ENCODE data around the gene FAH.

Gene FAH

DNA sequence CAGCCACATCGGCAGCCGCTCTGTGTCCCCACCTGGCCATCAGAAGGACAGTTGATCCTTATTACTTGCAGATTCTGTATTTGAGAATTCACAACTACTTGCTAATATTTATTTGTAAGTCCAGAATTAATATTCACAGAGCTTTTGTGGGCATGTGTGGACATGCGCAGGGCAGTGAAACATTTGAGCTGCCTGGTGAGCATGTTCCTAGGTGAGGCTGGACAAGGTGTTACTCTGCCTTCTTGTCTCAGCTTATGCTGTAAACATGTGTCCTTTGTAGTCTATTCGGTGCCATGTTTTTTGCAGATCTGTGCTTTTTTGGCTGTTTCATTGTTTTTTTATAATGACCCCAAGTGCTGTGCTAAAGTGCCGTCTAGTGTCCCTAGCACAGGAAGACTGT is 15.6 kb downstream of the FAH start:
- no peak overlapping the region for H3K4me3 ChIP-seq (ENCODE audit: low read length)
- H3K18ac ChIP-seq (ENCODE audit: low read length), result no peak overlapping the region
- H2AK5ac ChIP-seq (ENCODE audit: low read length), result no peak overlapping the region
- H3K4me2 ChIP-seq (ENCODE audit: low read length), result no peak overlapping the region
- H4K8ac ChIP-seq (ENCODE audit: low read depth, low read length), result no peak overlapping the region
- H2BK120ac ChIP-seq (ENCODE audit: low read depth, low read length), result no peak overlapping the region
- DNase-seq, result no peak
- no peak overlapping the region for H3K56ac ChIP-seq (ENCODE audit: low read length)
- no peaks in the 10 kb centered on the region for H3K79me1 ChIP-seq (ENCODE audit: low read length)
- H3K27me3 ChIP-seq (ENCODE audit: insufficient read depth, low read length, poor library complexity), result no peaks in the 10 kb centered on the region
- H2BK5ac ChIP-seq (ENCODE audit: low read length), result no peak overlapping the region
- H3K9ac ChIP-seq (ENCODE audit: low read length), result no peak overlapping the region
- no peaks in the 10 kb centered on the region for H3K36me3 ChIP-seq (ENCODE audit: control insufficient read depth, insufficient read depth, low read length)
- no peak overlapping the region for H3K27ac ChIP-seq (ENCODE audit: low read depth, low read length)
- no peak overlapping the region for H4K5ac ChIP-seq (ENCODE audit: low read length)
- H3K23ac ChIP-seq (ENCODE audit: low read length), result no peak overlapping the region
- no CpG with 5 or more reads among the region's 5 CpGs for WGBS (ENCODE audit: extremely low coverage, insufficient coverage, low lambda C conversion rate)
- H3K79me2 ChIP-seq (ENCODE audit: control insufficient read depth, insufficient read depth, low read length), result no peaks in the 10 kb centered on the region
- H2BK15ac ChIP-seq (replicated peaks; ENCODE audit: low read depth), result no peak overlapping the region
- no peaks in the 10 kb centered on the region for H3K4me1 ChIP-seq (ENCODE audit: control insufficient read depth, low read depth, low read length)
- no peak overlapping the region for H3K4ac ChIP-seq (ENCODE audit: low read depth, low read length)

DNA sequence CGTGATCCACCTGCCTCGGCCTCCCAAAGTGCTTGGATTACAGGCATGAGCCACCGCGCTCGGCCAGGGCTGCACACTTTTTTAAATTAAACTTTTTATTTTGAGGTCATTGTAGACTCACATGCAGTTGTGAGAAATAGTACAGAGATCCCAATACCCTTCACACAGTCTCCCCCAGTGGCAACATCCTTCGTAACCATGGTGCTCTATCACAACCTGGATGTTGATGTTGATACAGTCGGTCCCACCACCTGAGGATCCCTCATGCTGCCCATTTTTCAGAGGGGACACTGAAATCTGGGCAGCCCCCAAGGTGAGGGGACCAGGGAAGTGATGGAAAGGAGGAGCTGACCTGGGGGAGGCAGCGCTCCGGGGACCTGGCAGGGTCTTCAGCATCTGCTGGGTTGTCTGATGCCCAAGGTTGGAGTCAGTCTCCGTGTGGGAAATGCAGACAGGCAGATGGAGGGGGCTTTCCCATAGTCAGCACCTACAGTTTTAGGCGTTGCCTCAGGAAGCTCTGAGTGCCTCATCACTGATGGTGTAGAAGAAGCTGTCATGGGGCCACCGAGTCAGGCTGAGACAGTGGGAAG is 17.1 kb downstream of the FAH start:
- H3K4me1 ChIP-seq (ENCODE audit: control insufficient read depth, low read depth, low read length), result no peaks in the 10 kb centered on the region
- no peak overlapping the region for H3K9ac ChIP-seq (ENCODE audit: low read length)
- no peaks in the 10 kb centered on the region for H3K36me3 ChIP-seq (ENCODE audit: control insufficient read depth, insufficient read depth, low read length)
- no peak overlapping the region for H3K27ac ChIP-seq (ENCODE audit: low read depth, low read length)
- H4K5ac ChIP-seq (ENCODE audit: low read length), result no peak overlapping the region
- no peak overlapping the region for H3K23ac ChIP-seq (ENCODE audit: low read length)
- no CpG with 5 or more reads among the region's 12 CpGs for WGBS (ENCODE audit: extremely low coverage, insufficient coverage, low lambda C conversion rate)
- H2BK120ac ChIP-seq (ENCODE audit: low read depth, low read length), result no peak overlapping the region
- H3K4ac ChIP-seq (ENCODE audit: low read depth, low read length), result no peak overlapping the region
- H3K27me3 ChIP-seq (ENCODE audit: insufficient read depth, low read length, poor library complexity), result no peaks in the 10 kb centered on the region
- no peak overlapping the region for H2AK5ac ChIP-seq (ENCODE audit: low read length)
- H3K4me3 ChIP-seq (ENCODE audit: low read length), result no peak overlapping the region
- no peak for DNase-seq
- no peaks in the 10 kb centered on the region for H3K79me2 ChIP-seq (ENCODE audit: control insufficient read depth, insufficient read depth, low read length)
- no peak overlapping the region for H3K4me2 ChIP-seq (ENCODE audit: low read length)
- H4K8ac ChIP-seq (ENCODE audit: low read depth, low read length), result no peak overlapping the region
- H3K18ac ChIP-seq (ENCODE audit: low read length), result no peak overlapping the region
- no peak overlapping the region for H2BK15ac ChIP-seq (replicated peaks; ENCODE audit: low read depth)
- no peak overlapping the region for H3K56ac ChIP-seq (ENCODE audit: low read length)
- H3K79me1 ChIP-seq (ENCODE audit: low read length), result no peaks in the 10 kb centered on the region
- H2BK5ac ChIP-seq (ENCODE audit: low read length), result no peak overlapping the region

DNA sequence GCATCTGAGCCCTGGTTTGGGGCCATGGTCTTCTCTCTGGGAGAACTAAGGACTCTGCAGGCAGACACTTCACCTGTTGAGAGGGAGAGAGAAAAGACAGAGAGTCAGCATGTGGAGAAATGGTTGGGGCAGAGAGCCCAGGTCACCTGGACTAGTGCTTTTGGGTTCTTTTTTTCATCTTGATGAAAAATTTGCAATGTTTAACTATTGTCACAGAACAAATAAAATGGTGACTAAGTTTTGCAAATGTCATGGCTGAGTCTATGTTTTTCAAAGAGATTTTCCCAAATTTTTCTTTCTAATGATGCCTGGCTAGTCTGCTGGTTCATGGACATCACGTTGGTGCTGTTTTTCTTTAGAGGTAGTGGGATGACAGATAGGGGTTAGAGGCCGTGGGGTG is 17.8 kb downstream of the FAH start:
- Histone ChIP-seq H2BK120ac (ENCODE audit: low read depth, low read length) (no peak overlapping the region), H3K18ac (ENCODE audit: low read length) (no peak overlapping the region), H4K8ac (ENCODE audit: low read depth, low read length) (no peak overlapping the region), H3K4me1 (ENCODE audit: control insufficient read depth, low read depth, low read length) (no peaks in the 10 kb centered on the region), H3K36me3 (ENCODE audit: control insufficient read depth, insufficient read depth, low read length) (no peaks in the 10 kb centered on the region), H3K4me2 (ENCODE audit: low read length) (no peak overlapping the region), H3K27ac (ENCODE audit: low read depth, low read length) (no peak overlapping the region), H2AK5ac (ENCODE audit: low read length) (no peak overlapping the region), H3K27me3 (ENCODE audit: insufficient read depth, low read length, poor library complexity) (no peaks in the 10 kb centered on the region), H3K23ac (ENCODE audit: low read length) (no peak overlapping the region), H3K4me3 (ENCODE audit: low read length) (no peak overlapping the region), H2BK15ac (replicated peaks; ENCODE audit: low read depth) (no peak overlapping the region), H2BK5ac (ENCODE audit: low read length) (no peak overlapping the region), H3K4ac (ENCODE audit: low read depth, low read length) (no peak overlapping the region), H4K5ac (ENCODE audit: low read length) (no peak overlapping the region), H3K79me2 (ENCODE audit: control insufficient read depth, insufficient read depth, low read length) (no peaks in the 10 kb centered on the region), H3K79me1 (ENCODE audit: low read length) (no peaks in the 10 kb centered on the region), H3K9ac (ENCODE audit: low read length) (no peak overlapping the region), H3K56ac (ENCODE audit: low read length) (no peak overlapping the region)
- no CpG with 5 or more reads among the region's 2 CpGs for WGBS (ENCODE audit: extremely low coverage, insufficient coverage, low lambda C conversion rate)
- DNase-seq, result no peak

DNA sequence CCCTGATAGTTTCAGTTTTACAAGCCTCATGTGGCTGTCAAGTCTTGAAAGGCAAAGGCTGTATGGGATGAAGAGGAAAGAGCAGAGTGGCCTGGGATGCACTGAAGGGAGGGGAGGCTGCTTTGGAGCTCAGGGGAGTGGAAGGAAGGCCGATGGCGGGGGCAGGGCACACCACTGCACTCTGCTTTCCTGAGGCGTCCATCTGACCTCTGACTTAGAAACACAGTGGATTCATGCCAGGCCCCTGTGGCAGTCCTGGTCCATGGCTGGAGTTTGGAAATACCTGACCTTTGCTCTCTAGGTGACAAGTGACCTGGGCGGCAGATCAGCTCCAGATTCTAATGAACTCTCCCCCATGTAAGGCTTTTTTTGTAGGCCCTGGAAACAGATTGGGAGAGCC is 19.0 kb downstream of the FAH start:
- no peak overlapping the region for H4K8ac ChIP-seq (ENCODE audit: low read depth, low read length)
- H3K4me2 ChIP-seq (ENCODE audit: low read length), result no peak overlapping the region
- no peak overlapping the region for H3K27ac ChIP-seq (ENCODE audit: low read depth, low read length)
- no peak for DNase-seq
- H3K36me3 ChIP-seq (ENCODE audit: control insufficient read depth, insufficient read depth, low read length), result no peaks in the 10 kb centered on the region
- no peak overlapping the region for H3K4me3 ChIP-seq (ENCODE audit: low read length)
- no peak overlapping the region for H3K23ac ChIP-seq (ENCODE audit: low read length)
- H3K4me1 ChIP-seq (ENCODE audit: control insufficient read depth, low read depth, low read length), result no peaks in the 10 kb centered on the region
- H2AK5ac ChIP-seq (ENCODE audit: low read length), result no peak overlapping the region
- no peaks in the 10 kb centered on the region for H3K79me2 ChIP-seq (ENCODE audit: control insufficient read depth, insufficient read depth, low read length)
- no CpG with 5 or more reads among the region's 4 CpGs for WGBS (ENCODE audit: extremely low coverage, insufficient coverage, low lambda C conversion rate)
- H3K9ac ChIP-seq (ENCODE audit: low read length), result no peak overlapping the region
- no peak overlapping the region for H3K4ac ChIP-seq (ENCODE audit: low read depth, low read length)
- no peak overlapping the region for H2BK5ac ChIP-seq (ENCODE audit: low read length)
- H3K18ac ChIP-seq (ENCODE audit: low read length), result no peak overlapping the region
- no peaks in the 10 kb centered on the region for H3K79me1 ChIP-seq (ENCODE audit: low read length)
- no peaks in the 10 kb centered on the region for H3K27me3 ChIP-seq (ENCODE audit: insufficient read depth, low read length, poor library complexity)
- H4K5ac ChIP-seq (ENCODE audit: low read length), result no peak overlapping the region
- no peak overlapping the region for H3K56ac ChIP-seq (ENCODE audit: low read length)
- H2BK120ac ChIP-seq (ENCODE audit: low read depth, low read length), result no peak overlapping the region
- H2BK15ac ChIP-seq (replicated peaks; ENCODE audit: low read depth), result no peak overlapping the region

DNA sequence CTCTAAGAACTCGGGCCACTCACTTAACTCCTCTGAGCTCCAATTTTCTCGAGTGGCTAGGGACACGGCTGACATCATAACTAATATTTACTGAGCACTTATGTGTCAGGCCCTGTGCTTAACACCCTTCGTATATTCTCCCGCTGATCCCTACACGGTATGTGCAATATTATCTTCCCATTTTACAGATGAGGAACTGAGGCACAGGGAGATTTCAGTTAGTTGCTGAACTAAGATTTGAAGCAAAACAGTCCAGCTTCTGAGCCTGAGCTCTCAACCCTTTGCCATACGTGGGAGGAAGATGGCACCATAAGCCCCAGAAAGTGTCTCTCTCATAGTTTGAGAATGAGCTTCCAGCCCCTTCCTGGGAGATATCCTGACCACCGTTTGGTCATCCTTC is 19.6 kb downstream of the FAH start:
- no peak overlapping the region for H3K4ac ChIP-seq (ENCODE audit: low read depth, low read length)
- H3K27ac ChIP-seq (ENCODE audit: low read depth, low read length), result no peak overlapping the region
- no peak overlapping the region for H3K23ac ChIP-seq (ENCODE audit: low read length)
- no peak for DNase-seq
- no peaks in the 10 kb centered on the region for H3K79me2 ChIP-seq (ENCODE audit: control insufficient read depth, insufficient read depth, low read length)
- H3K4me3 ChIP-seq (ENCODE audit: low read length), result no peak overlapping the region
- H3K4me2 ChIP-seq (ENCODE audit: low read length), result no peak overlapping the region
- no peaks in the 10 kb centered on the region for H3K4me1 ChIP-seq (ENCODE audit: control insufficient read depth, low read depth, low read length)
- H4K5ac ChIP-seq (ENCODE audit: low read length), result no peak overlapping the region
- no peaks in the 10 kb centered on the region for H3K27me3 ChIP-seq (ENCODE audit: insufficient read depth, low read length, poor library complexity)
- no peak overlapping the region for H3K18ac ChIP-seq (ENCODE audit: low read length)
- no peaks in the 10 kb centered on the region for H3K36me3 ChIP-seq (ENCODE audit: control insufficient read depth, insufficient read depth, low read length)
- H2AK5ac ChIP-seq (ENCODE audit: low read length), result no peak overlapping the region
- no peak overlapping the region for H4K8ac ChIP-seq (ENCODE audit: low read depth, low read length)
- no peaks in the 10 kb centered on the region for H3K79me1 ChIP-seq (ENCODE audit: low read length)
- WGBS (ENCODE audit: extremely low coverage, insufficient coverage, low lambda C conversion rate), result no CpG with 5 or more reads among the region's 8 CpGs
- H3K56ac ChIP-seq (ENCODE audit: low read length), result no peak overlapping the region
- H2BK5ac ChIP-seq (ENCODE audit: low read length), result no peak overlapping the region
- H3K9ac ChIP-seq (ENCODE audit: low read length), result no peak overlapping the region
- H2BK120ac ChIP-seq (ENCODE audit: low read depth, low read length), result no peak overlapping the region
- no peak overlapping the region for H2BK15ac ChIP-seq (replicated peaks; ENCODE audit: low read depth)

DNA sequence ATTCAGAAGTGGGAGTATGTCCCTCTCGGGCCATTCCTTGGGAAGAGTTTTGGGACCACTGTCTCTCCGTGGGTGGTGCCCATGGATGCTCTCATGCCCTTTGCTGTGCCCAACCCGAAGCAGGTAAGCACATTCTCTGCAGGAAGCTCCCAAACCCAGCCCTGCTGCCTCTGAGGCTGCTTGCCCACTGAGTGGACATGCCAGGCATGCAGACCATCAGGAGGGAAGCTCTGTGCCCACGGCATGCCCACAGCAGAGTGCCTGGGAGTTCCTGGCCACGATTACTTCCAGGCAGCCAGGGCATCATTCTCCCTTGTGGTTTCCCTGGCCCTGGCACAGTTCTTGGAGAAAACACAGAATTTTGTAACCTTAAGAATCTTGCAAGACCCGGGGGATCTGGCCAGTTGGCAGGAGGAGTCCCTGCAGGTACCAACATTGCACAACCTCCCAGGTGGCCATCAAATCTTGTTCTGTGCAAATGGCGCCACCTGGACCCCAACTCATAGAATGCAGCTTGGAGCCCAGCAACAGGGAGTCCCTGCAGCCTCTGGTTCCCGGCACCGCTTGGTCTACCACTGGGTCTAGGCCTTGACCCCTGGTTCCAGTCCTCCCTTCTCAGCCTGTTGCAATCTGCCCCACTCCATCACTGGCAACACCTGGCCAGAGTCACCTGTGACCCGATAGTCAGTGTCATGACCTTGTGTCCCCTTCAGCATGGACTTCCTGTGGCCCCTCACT is 20.4 kb downstream of the FAH start:
- Histone ChIP-seq H2BK15ac (replicated peaks; ENCODE audit: low read depth) (no peak overlapping the region), H3K9ac (ENCODE audit: low read length) (no peak overlapping the region), H3K79me2 (ENCODE audit: control insufficient read depth, insufficient read depth, low read length) (no peaks in the 10 kb centered on the region), H3K4me2 (ENCODE audit: low read length) (no peak overlapping the region), H3K27me3 (ENCODE audit: insufficient read depth, low read length, poor library complexity) (no peaks in the 10 kb centered on the region), H2AK5ac (ENCODE audit: low read length) (no peak overlapping the region), H4K5ac (ENCODE audit: low read length) (no peak overlapping the region), H4K8ac (ENCODE audit: low read depth, low read length) (no peak overlapping the region), H3K4ac (ENCODE audit: low read depth, low read length) (no peak overlapping the region), H3K36me3 (ENCODE audit: control insufficient read depth, insufficient read depth, low read length) (no peaks in the 10 kb centered on the region), H2BK5ac (ENCODE audit: low read length) (no peak overlapping the region), H3K56ac (ENCODE audit: low read length) (no peak overlapping the region), H3K27ac (ENCODE audit: low read depth, low read length) (no peak overlapping the region), H3K23ac (ENCODE audit: low read length) (no peak overlapping the region), H3K18ac (ENCODE audit: low read length) (no peak overlapping the region), H3K79me1 (ENCODE audit: low read length) (no peaks in the 10 kb centered on the region), H3K4me3 (ENCODE audit: low read length) (no peak overlapping the region), H2BK120ac (ENCODE audit: low read depth, low read length) (no peak overlapping the region), H3K4me1 (ENCODE audit: control insufficient read depth, low read depth, low read length) (no peaks in the 10 kb centered on the region)
- peak; percentile 82 for DNase-seq
- WGBS (ENCODE audit: extremely low coverage, insufficient coverage, low lambda C conversion rate), result no CpG with 5 or more reads among the region's 10 CpGs

Data from mesendoderm (in vitro differentiated cells).